AG04450 (cell line): ENCODE measurements around the gene ATG7. TPM values are rescaled to one million over a fixed set of nuclear protein-coding genes. Genes with fewer than 3 reads are reported as not detected.
A peak's percentile ranks its signal among the peaks of the same experiment; 100 is the strongest.
"Not testable (repeated sequence)": the region's sequence is repeated elsewhere in the genome, so short reads cannot be mapped to it uniquely, and the experiment has no call there.

Source experiments
- CTCF ChIA-PET: fragments of 300-600, 350-600 bp; formaldehyde crosslinking; extraction: SDS; loops from one replicate; lab custom pipeline; 2022; ENCODE audit warnings: antibody characterized with exemption, inconsistent platforms; lab: Charles Lee
- POLR2A ChIA-PET: fragments of 350-600 bp; formaldehyde crosslinking; extraction: SDS; loops from one replicate; lab custom pipeline; 2021; ENCODE audit warnings: antibody characterized with exemption, inconsistent platforms; lab: Yijun Ruan, JAX
- DNase-seq: peaks from one replicate; pipeline ENCODE4 v3.0.0-alpha.2; 2011; ENCODE audit warnings: low read depth, low spot score
- H3K27ac ChIP-seq: one replicate; pipeline ENCODE4 v1.5.1; 2012; ENCODE audit warnings: low read depth, low read length, control low read depth
- H3K27me3 ChIP-seq: one replicate; pipeline ENCODE4 v1.6.0; 2012; ENCODE audit warnings: low read length; ENCODE audit not compliant: control insufficient read depth, insufficient read depth
- H3K4me3 ChIP-seq: 2 replicates; pipeline ENCODE4 v1.5.1; 2011; ENCODE audit warnings: mild to moderate bottlenecking, low read depth, low read length, control low read depth
- H3K9me3 ChIP-seq: 2 replicates; pipeline ENCODE4 v1.5.1; 2012; ENCODE audit warnings: low read length; ENCODE audit not compliant: control insufficient read depth, insufficient read depth
- polyA plus RNA-seq: library from polyadenylated mRNA; depleted of rRNA; stranded (reverse); fragments of >200 nt; gene quantifications from 2 replicates; pipeline ENCODE4 v1.2.3, GENCODE V29; 2011
- TF ChIP-seq, protein P1 (sequence below): IDR thresholded peaks from 2 replicates; pipeline ENCODE4 v1.5.1; 2011; ENCODE audit warnings: low read depth, low read length, control low read depth, inconsistent platforms

Gene ATG7
- polyA plus RNA-seq, 1 experiment: 51.7 TPM

DNA sequence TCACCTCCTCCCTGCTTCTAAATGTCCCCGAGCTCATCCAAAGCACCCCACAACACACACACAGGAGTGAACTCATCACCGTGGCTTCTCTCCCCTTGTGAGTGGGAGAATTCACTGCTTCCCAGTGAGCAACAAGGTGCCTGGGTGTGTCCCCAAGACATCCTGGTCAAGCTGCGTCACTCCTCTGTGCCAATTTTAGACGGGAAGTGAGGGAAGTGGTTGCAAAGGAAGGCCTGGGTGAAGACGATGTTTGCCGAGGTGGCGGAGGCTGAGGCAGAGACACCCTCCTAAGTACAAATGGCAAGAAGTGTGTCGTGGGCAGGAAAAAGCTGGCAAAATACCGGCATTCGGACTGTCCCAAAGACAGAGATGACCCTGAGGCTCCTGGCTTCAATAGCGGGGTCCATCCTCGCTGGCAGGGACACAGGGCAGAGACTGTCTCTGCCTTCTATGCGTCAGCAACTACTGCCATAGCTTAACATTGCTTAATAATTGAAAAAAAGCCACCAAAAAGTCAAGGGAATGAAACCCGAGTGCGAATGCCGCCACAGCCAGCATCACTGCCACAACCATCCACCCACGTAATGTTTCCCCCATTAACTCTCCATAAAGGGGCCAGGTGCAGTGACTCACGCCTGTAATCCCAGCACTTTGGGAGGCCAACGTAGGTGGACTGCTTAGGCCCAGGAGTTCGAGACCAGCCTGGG, 298.7 kb downstream of the ATG7 start:
- Histone ChIP-seq H3K27ac (peak overlapping the region; percentile 21), H3K27me3 (no peaks in the 10 kb centered on the region), H3K4me3 (no peak overlapping the region), H3K9me3 (no peaks in the 10 kb centered on the region)
- DNase-seq: no peak
- CTCF ChIA-PET: interaction anchor here (0.6 to 1.8 kb wide), 3 partner anchors 20 to 192 kb away, joined by 4 to 5 read pairs (median 4); no protein-coding TSS in a partner anchor
- TF ChIP-seq, protein P1, sequence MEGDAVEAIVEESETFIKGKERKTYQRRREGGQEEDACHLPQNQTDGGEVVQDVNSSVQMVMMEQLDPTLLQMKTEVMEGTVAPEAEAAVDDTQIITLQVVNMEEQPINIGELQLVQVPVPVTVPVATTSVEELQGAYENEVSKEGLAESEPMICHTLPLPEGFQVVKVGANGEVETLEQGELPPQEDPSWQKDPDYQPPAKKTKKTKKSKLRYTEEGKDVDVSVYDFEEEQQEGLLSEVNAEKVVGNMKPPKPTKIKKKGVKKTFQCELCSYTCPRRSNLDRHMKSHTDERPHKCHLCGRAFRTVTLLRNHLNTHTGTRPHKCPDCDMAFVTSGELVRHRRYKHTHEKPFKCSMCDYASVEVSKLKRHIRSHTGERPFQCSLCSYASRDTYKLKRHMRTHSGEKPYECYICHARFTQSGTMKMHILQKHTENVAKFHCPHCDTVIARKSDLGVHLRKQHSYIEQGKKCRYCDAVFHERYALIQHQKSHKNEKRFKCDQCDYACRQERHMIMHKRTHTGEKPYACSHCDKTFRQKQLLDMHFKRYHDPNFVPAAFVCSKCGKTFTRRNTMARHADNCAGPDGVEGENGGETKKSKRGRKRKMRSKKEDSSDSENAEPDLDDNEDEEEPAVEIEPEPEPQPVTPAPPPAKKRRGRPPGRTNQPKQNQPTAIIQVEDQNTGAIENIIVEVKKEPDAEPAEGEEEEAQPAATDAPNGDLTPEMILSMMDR: no peak
- POLR2A ChIA-PET: interaction anchor here (0.5 to 1.1 kb wide), 2 partner anchors 29 to 70 kb away, joined by 3 read pairs; no protein-coding TSS in a partner anchor

DNA sequence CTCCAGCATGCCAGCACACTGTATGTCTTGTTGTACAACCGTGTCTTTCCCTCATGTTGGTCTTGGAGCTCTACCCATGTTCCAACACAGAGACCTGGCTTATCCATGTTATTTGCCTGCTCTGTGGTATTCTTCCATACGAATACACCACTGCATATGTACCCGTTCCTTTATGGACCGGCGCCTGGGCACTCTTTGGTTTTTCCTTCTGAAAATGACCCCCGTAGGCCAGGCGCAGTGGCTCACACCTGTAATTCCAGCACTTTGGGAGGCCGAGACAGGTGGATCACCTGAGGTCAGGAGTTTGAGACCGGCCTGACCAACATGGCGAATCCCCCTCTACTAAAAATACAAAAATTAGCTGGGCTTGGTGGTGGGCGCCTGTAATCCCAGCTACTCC, 300.5 kb downstream of the ATG7 start:
- DNase-seq, H3K27ac ChIP-seq, H3K27me3 ChIP-seq, H3K9me3 ChIP-seq, CTCF ChIA-PET, H3K4me3 ChIP-seq, POLR2A ChIA-PET: not testable (repeated sequence)

DNA sequence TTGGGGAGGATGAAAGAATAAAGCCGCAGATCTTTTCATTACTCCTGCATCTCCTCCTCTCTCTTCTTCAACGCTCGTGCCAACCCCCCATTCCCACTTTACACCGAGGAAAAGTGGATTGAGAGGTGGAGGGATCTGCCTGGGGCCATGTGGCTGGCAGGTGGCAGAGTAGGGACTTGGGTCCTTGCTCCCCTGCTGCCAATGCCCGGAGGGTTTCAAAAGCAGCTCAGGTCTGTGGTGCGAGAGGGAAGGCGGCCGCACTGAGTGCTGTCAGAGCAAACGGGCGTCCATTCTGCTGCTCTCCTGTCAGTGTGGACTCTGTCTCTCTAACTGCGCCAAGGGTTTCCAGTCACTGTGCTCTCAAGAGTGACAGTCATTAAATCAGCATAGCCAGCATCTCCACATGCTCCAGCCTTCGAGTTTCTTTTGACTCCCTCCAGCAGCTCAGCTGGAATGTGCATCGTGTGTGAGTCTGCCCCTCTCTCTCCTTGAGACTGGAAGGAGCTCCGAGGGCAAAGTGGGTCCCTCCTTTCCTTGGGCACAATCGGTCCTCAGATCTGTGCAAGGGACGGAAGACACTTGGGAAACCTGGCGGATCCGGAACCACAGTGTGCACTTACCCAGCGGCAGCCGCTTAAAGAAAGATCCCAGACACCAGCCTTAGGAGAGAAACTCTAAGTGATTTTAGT, 302.9 kb downstream of the ATG7 start:
- Histone ChIP-seq H3K4me3 (no peak overlapping the region), H3K27ac (peak overlapping the region; percentile 31), H3K27me3 (no peaks in the 10 kb centered on the region), H3K9me3 (no peaks in the 10 kb centered on the region)
- TF ChIP-seq, protein P1: no peak
- DNase-seq: no peak
- ChIA-PET POLR2A (interaction anchor here (0.6 kb wide), 2 partner anchors 240 to 1177 kb away, joined by 4 read pairs; no protein-coding TSS in a partner anchor), CTCF (interaction anchor here (0.6 to 1.2 kb wide), 3 partner anchors 16 to 1570 kb away, joined by 3 to 6 read pairs (median 6); no protein-coding TSS in a partner anchor)

DNA sequence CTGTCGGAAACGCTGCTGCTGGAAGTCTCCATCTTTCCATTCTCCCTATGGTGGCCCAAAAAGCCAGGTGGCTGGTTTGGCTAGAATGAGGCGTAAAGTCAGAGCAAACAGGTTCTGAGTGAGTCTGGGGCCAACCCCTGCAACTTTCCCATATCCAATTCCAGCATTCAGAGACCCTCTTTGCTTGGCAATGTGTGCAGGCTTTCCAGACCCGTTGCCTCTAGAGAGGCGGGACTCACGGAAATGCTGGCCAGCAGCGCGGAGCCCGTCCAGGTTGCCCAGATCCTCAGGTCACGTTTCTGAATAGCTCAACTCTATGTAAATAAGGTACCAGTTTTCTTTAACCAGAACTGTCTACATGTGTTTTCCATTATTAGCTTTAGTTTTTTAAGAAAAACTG, 303.5 kb downstream of the ATG7 start:
- Histone ChIP-seq H3K27ac (no peak overlapping the region), H3K27me3 (no peaks in the 10 kb centered on the region), H3K9me3 (no peaks in the 10 kb centered on the region), H3K4me3 (no peak overlapping the region)
- ChIA-PET CTCF (no interaction called here), POLR2A (interaction anchor here (0.6 kb wide), 1 partner anchor 241 kb away, joined by 4 read pairs; no protein-coding TSS in a partner anchor)
- DNase-seq: no peak
- TF ChIP-seq, protein P1: no peak

DNA sequence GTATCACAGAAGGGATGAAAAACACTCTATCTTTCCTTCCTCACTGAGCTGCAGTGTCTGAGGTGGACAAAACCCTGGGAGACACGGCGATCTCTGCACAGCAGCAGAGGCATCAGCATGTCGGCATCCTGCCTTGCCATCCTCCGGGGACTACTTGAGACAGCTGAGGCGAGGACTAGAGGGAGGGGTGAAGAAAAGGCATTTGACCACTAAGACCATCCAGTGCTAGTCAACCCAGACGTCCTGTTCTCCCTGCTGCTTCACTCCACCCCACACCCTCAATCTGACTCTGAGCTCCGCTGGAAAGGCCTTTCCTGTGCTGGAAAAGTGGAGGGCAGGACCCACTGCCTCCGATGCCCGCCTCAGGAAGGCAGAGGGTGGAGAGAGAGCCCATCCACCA, 304.3 kb downstream of the ATG7 start:
- no peaks in the 10 kb centered on the region for H3K9me3 ChIP-seq
- TF ChIP-seq, protein P1: no peak
- no peak for DNase-seq
- no peaks in the 10 kb centered on the region for H3K27me3 ChIP-seq
- no peak overlapping the region for H3K4me3 ChIP-seq
- ChIA-PET POLR2A (no interaction called here), CTCF (interaction anchor here (2.4 kb wide), 1 partner anchor 196 kb away, joined by 6 read pairs; no protein-coding TSS in a partner anchor)
- peak overlapping the region; percentile 11 for H3K27ac ChIP-seq
